CD4-positive, alpha-beta T cell treated with Interferon alpha-2 for 1 hour (primary cell): Measurements from ENCODE around the gene LDLRAP1.

Source experiments
- DNase-seq, 2 donors: peaks; one replicate each; pipeline ENCODE4 v3.0.0-alpha.2; 2020 to 2022

The LDLRAP1 gene

DNA sequence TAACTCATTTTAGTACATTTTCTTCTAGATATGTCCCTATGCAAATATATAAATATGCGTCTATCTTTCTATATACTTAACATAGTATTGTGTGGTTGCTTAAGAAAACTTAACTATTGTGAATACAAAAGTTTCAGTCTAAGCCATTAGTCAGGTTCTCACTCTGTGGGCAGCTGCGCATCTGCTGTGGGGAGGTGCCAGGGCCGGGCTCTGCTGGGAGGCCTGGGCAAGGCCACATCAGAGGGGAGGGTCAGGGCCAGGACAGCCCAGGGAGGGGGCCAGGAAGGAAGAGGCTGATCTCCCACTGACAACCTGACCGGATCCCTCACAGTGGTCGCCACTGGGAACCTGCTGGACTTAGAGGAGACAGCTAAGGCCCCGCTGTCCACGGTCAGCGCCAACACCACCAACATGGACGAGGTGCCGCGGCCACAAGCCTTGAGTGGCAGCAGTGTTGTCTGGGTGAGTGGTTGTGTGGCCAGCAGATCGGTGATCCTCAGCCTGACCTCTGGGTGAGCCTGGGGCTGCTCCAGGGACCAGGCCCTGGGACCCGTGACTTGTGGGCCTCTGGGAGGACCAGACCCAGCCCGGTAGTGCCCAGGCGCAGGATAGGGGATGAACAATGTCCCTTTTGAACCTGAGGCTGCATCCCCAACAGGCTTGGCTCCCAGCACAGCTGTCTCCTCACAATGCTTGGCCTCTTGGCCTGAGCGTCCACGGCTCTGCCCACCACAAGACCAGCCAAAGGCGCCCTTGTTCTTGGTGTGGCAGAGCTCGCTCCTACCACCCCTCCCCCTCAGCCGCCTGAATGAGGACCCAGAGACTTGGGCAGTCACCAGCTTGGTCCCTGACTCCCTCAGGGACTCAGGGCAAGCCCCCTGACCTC, 20.2 kb downstream of the LDLRAP1 start:
- DNase-seq, result no peak

DNA sequence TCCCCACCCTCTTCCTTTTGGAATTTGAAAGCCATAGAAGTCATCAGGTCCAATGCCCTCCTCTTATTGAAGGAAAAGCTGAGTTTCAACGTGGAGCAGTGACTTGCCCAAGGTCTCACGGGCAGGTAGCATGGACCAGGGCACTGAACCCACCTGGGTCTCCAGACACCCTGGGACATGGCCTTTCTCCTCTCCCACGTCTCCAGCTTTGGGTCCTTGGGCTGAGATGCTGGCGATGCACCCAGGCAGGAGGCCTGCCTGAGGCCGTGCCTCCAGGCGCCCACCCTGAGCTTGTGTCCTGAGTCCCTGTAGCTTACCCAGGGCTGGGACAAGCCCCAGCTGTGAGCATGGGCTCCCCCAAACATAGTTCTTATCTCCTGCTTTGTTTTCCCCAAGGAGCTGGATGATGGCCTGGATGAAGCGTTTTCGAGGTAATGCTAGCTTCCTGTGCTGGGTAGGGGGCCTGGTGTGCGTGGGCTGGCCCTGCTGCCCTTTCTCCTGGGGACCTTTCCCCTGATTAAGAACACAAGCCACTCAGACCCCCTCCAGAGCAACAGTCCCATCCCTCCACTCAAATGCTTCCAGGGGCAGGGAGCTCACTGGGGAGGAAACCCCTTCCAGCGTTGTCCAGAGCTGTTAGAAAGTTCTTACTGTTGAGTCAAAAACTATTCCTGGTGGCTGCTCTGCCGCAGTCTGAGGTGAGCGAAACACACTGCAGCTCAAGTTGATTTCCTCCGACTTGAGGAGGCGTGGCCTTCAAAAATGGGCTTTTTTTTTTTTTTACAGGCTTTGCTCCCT, 21.6 kb downstream of the LDLRAP1 start:
- peak; percentile 31 to 48 for DNase-seq

- DNase-seq, result no peak
Observed at GRCh38 chr1:25565626-25566025, 22.2 kb downstream of the LDLRAP1 start.

DNA sequence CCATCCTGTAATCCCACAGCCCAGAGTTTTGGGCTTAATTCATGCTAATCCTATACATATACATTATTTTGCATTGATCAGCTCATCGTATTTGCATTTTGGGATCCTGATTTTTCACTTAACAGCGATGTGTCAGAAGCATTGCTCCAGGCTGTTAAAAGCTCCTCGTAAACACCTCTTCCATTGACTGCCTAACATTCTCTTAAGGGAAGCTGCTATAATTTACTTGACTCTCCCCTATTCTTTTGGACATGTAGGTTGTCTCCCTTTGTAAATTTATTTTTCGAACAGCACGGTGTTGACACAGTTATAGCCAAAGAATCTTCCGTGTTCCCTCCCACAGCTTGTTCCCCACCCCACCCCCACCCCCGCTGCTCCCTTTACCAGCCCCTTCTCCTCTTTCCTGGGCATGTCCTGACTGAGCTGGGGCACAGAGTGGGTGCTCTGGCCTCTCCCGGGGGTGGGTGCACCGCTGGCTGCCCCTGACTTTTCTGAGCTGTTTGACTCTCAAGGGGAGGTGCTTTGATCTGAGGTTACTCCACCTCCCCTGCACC, 22.8 kb downstream of the LDLRAP1 start:
- DNase-seq, result no peak

DNA sequence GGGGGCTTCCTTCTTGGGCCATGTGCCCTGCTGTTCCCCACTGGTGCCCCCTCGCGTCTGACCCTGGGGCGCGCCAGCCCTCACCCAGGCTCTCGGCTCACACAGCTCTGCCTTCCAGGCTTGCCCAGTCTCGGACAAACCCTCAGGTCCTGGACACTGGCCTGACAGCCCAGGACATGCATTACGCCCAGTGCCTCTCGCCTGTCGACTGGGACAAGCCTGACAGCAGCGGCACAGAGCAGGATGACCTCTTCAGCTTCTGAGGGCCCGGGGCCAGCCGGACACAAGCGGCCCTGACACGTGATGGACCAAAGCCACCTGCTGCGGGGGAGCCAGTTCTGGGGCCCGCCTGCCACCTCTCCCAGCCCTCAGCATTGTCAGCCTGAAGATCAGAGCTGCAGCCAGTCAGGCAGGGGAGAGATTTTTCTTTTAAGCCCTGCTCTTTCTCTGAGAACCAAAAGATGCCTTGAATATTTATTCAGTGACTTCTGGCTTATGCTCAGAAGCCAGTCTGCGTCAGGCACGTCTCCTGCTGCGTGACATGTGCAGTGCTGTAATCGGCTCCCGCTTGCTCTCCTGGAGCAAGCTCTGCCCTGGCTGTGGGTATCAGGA, 23.4 kb downstream of the LDLRAP1 start:
- peak in 1 of 2 donors; percentile 11 for DNase-seq

- no peak for DNase-seq
Observed at GRCh38 chr1:25567710-25568089, 24.3 kb downstream of the LDLRAP1 start.

DNA sequence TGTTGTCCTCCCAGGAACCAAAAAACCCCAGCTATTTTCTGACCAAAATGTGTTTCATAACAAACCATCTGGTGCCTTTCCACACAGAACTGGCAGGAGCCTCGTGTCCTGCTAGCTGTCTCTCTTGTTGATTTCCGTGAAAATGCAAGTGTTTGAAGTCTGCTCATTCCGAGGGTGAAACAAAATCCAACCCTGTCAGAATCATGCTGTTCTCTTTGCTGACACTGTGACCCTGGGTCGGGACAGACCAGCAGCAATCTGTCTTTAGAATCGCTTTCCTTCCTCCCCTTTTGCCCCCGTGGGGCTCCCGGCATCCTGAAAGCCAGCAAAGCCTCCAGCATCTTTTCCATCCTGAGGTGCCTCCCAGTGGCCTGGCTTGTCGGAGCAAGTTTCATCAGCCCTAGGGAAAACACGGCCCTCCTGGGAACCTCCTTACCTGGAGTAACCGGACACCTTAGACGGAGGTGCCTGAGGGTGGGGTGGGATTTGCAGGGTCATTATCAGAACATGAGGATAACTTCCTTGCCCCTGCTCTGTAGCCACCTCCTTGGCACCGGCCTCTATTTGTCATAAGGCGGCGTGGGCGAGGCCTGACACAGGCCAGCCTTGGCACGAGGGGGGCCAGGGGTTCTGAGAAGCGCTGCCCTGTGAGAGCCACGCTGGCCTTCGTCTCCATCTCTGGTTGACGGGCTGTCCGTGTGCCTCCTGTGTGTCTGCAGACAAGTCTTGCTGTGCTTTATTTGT, 24.9 kb downstream of the LDLRAP1 start:
- no peak for DNase-seq

GRCh38 chr1:25568834-25569596, 25.6 kb downstream of the LDLRAP1 start:
- no peak for DNase-seq

DNA sequence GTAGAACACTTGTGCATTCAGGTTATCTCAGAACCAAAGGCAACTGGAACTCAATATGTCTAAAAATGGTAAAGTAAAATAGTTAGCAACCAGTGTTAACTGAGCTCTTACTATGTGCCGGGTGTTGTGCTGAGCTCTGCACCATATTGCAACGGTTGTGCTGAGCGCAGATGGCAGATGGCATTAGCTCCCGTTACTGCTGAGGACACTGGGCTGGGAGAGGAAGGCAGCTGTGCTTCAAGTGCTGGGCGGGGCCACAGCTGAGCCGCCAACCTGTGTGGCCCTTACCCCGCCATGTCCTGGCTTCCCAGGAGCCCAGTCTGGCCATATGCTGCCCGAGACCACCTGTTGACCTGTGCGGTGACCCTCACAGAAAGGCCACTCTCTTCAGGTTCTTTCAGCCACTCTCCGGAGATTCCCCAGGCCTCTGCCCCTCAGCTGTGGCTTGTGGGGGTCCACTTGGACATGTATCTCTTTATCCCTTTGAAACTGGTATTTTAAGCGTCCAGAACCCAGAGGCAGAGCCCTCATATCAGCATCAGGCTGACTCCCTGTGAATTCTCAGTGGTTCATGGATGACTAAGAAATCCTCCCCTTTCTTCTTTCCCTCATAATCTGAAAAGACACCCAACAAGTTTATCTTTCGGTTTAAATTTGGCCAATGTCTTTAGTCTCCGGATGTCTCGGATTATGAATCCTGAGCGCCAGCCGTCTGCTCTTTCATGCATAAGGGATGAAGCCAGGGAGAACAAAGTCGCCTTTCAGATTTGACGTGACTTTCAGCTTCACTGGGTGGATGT, 26.4 kb downstream of the LDLRAP1 start:
- DNase-seq, result no peak

DNA sequence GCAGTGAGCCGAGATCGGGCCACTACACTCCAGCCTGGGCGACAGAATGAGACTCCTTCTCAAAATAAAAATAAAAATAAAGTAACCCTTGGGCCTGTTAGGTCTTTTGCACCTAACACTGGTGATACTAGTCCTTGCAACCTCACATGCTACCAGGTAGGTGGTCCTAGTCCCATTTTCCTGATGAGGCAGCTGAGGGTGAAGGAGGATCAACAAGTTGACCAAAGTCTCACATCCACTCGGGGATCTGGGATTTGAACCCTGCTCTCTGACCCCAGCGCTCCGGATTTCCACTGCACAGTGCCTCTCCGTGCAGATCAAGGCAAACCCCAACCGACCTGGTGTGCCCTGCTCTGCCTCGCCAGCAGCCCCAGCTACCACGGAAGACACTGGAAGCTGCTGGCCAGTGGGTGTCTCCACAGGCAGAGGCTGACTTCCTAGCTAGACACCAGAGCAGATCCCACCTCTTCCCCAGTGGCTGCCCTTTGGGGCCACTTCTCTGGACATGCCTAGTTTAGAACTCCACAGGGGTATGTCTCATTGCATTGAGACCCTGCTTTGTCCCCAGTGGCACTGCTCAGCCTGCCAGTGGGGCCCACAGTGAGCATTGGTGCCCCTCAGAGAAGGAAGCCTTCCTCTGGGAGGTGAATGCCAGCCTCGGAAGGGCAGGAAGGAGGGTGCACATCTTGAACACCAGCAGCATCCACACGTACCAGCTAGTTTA, 27.6 kb downstream of the LDLRAP1 start:
- DNase-seq, result no peak

DNA sequence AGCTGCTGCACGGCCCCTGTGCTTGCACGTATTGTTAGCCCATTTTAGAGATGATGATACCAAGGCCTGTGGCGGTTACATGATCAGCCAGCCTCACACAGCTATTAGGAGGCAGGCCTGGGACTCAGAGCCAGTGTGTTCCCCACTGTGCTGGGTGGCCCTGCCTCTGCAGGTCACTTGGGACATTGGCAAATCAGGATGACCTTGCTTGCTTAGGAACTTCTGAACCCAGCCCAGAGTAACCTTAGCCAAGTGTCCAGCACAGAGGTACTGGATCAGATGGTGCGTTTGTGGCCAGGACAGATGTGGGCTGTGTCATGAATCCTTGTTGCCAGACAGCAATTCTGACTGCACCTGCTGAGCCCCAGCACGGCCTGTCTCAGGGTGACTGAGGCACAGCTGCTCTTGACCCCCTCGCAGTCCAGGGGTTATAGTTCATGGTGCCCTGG, 28.1 kb downstream of the LDLRAP1 start:
- DNase-seq, result no peak

DNA sequence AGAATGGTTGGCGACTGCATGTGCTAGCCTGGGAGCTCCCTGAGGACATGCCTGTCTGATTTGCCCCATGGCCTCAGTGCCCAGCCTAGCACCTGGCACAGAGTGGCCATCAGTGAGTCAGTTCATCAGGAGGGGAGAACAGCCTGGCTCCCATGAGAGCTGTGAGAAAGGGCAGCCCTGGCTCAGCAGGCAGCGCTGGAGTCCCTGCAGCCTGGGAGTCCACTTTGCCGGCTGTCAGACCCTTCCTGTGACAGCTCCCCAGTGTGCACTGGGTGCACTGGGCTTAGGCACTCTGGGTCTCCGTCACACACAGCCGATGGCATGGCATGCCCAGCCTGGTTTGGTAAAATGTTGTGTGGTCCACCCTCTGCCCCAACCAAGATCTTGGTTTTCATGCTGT, 28.7 kb downstream of the LDLRAP1 start:
- no peak for DNase-seq

- DNase-seq, result peak; percentile 29 to 47
Observed at GRCh38 chr1:25572708-25573590, 29.5 kb downstream of the LDLRAP1 start.

- no peak for DNase-seq
Observed at GRCh38 chr1:25573591-25573930, 30.2 kb downstream of the LDLRAP1 start.

DNA sequence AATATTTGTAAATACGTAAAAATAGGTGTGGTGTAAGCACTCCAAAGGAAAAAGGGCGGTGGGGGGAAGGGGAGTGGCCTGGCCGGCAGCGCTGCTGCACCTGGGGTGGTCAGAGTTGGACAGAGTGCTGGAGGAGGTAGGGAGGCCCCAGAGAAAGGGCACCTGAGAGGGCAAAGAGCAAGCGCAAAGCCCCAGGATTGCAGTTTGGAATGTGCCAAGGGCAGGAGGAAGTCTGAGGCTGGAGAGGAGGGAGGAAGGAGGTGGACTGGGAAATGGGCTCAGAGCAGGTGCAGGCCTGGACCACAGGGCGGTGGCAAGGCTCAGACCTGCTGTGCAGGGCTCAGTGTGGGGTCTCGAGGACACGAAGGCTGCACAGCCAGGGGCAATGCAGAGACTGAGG, 30.6 kb downstream of the LDLRAP1 start:
- no peak for DNase-seq

DNA sequence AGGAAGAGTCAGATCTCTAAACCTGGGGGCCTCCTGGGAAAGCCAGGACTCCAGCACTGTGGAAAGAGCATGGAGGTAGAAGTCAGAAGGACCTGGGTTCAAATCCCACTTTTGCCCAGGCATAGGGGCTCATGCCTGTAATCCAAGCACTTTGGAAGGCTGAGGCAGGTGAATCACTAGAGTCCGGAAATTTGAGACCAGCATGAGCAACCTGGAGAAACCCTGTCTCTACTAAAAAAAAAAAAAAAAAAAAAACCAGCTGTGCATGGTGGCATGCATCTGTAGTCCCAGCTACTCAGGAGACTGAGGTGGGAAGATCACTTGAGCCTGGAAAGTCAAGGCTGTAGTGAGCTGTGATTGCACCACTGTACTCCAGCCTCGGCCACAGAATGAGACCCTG, 31.8 kb downstream of the LDLRAP1 start:
- no peak for DNase-seq

GRCh38 chr1:25576459-25577133, 33.2 kb downstream of the LDLRAP1 start:
- DNase-seq, result no peak

GRCh38 chr1:25577134-25577920, 33.9 kb downstream of the LDLRAP1 start:
- DNase-seq, result no peak
